Liver (tissue), 9 donors: ENCODE results near the gene SMIM24. TPM values are rescaled to one million over a fixed set of nuclear protein-coding genes. Genes with fewer than 3 reads are reported as not detected.
"Not testable (repeated sequence)": the region's sequence is repeated elsewhere in the genome, so short reads cannot be mapped to it uniquely, and the experiment has no call there.

Experiments used
- DNase-seq: peaks from one replicate; pipeline ENCODE4 v3.0.0-alpha.2; 2017; ENCODE audit warnings: low spot score
- H3K27ac ChIP-seq, 2 donors: one replicate each; pipeline ENCODE4 v1.7.0; 2013; ENCODE audit warnings: inconsistent platforms in 2 of 2, low read length in 2 of 2, control low read depth in 1 of 2, low read depth in 1 of 2, mild to moderate bottlenecking in 1 of 2
- H3K27me3 ChIP-seq, 4 donors: one replicate each; pipeline versions ENCODE4 v1.6.1 to v1.7.0; 2013; ENCODE audit warnings: low read length in 3 of 4, inconsistent platforms in 1 of 4, mild to moderate bottlenecking in 1 of 4, moderate library complexity in 1 of 4; ENCODE audit not compliant: control insufficient read depth in 4 of 4, insufficient read depth in 4 of 4
- H3K36me3 ChIP-seq, 4 donors: one replicate each; pipeline versions ENCODE4 v1.6.1 to v1.7.0; 2013; ENCODE audit warnings: low read length in 3 of 4, mild to moderate bottlenecking in 3 of 4, low read depth in 1 of 4, moderate library complexity in 1 of 4; ENCODE audit not compliant: control insufficient read depth in 4 of 4, insufficient read depth in 3 of 4
- H3K4me1 ChIP-seq, 4 donors: one replicate each; pipeline versions ENCODE4 v1.6.1 to v1.7.0; 2013; ENCODE audit warnings: low read length in 3 of 4, mild to moderate bottlenecking in 3 of 4, moderate library complexity in 1 of 4; ENCODE audit not compliant: control insufficient read depth in 4 of 4, insufficient read depth in 4 of 4
- H3K4me3 ChIP-seq, 3 donors: one replicate each; pipeline versions ENCODE4 v1.6.1 to v1.7.0; 2013; ENCODE audit warnings: low read length in 3 of 3, control low read depth in 1 of 3, low read depth in 1 of 3, mild to moderate bottlenecking in 1 of 3
- H3K9ac ChIP-seq, 2 donors: one replicate each; pipeline ENCODE4 v1.7.0; 2013; ENCODE audit warnings: low read length in 2 of 2, mild to moderate bottlenecking in 2 of 2, moderate library complexity in 2 of 2, control low read depth in 1 of 2, low read depth in 1 of 2
- H3K9me3 ChIP-seq, 4 donors: one replicate each; pipeline versions ENCODE4 v1.6.1 to v1.7.0; 2013; ENCODE audit warnings: low read length in 3 of 4; ENCODE audit not compliant: control insufficient read depth in 4 of 4
- EGR1 ChIP-seq, 2 donors: IDR thresholded peaks; 2 replicates each; pipeline ENCODE4 v1.6.1; 2016 to 2018; ENCODE audit warnings: antibody characterized with exemption in 2 of 2, low read depth in 2 of 2
- FOXA2 ChIP-seq: IDR thresholded peaks from 2 replicates; pipeline ENCODE4 v1.6.1; 2016; ENCODE audit warnings: antibody characterized with exemption
- HNF4A ChIP-seq, 2 donors: conservative IDR thresholded peaks; 2 replicates each; pipeline ENCODE4 v1.6.1; 2016; ENCODE audit warnings: antibody characterized with exemption in 2 of 2, mild to moderate bottlenecking in 2 of 2
- HNF4G ChIP-seq: IDR thresholded peaks from 2 replicates; pipeline ENCODE4 v1.6.1; 2016; ENCODE audit warnings: antibody characterized with exemption
- JUND ChIP-seq, 2 donors: IDR thresholded peaks; 2 replicates each; pipeline ENCODE4 v1.6.1; 2016; ENCODE audit warnings: antibody characterized with exemption in 2 of 2
- RAD21 ChIP-seq, 2 donors: IDR thresholded peaks; 2 replicates each; pipeline ENCODE4 v1.6.1; 2016; ENCODE audit warnings: antibody characterized with exemption in 2 of 2, mild to moderate bottlenecking in 2 of 2
- RXRA ChIP-seq, 2 donors: IDR thresholded peaks; 2 replicates each; pipeline ENCODE4 v1.6.1; 2017 to 2018; ENCODE audit warnings: antibody characterized with exemption in 2 of 2, mild to moderate bottlenecking in 1 of 2
- SP1 ChIP-seq: IDR thresholded peaks from 2 replicates; pipeline ENCODE4 v1.6.1; 2018; ENCODE audit warnings: antibody characterized with exemption, mild to moderate bottlenecking
- WGBS: extraction: QIAGEN DNeasy Blood & Tissue Kit; methylation state at CpG from one replicate; pipeline ENCODE4 v1.1.7; 2013; 5-methylcytosine and 5-hydroxymethylcytosine counted together
- polyA plus RNA-seq, 2 donors: library from polyadenylated mRNA; stranded (reverse) in 1 of 2; unstranded in 1 of 2; fragments of 200-250 nt in 1 of 2; fragments of >200 nt in 1 of 2; fragmentation: Nextera tagmentation in 1 of 2; extraction: Ambion mirVana in 1 of 2; gene quantifications; one replicate each; pipeline versions ENCODE4 v1.2.1 to v1.2.3, GENCODE V29; 2013 to 2015
- total RNA-seq, 2 donors: library from RNA; depleted of rRNA; stranded (reverse); fragments of >200 nt; gene quantifications; one replicate each; pipeline ENCODE4 v1.2.3, GENCODE V29; 2014
- TF ChIP-seq, protein P1 (sequence below): IDR thresholded peaks from 2 replicates; pipeline ENCODE4 v1.6.1; 2016; ENCODE audit warnings: antibody characterized with exemption, mild to moderate bottlenecking
- donor health status: healthy.
- donor health status: healthy.
- donor health status: healthy.
- donor health status: healthy.
- donor health status: healthy.

The SMIM24 gene
- total and polyA plus RNA-seq, 4 donors, result 0.17 to 13.7 (median 2.8) TPM

GRCh38 chr19:3508771-3509535, 28.6 kb upstream of the SMIM24 start:
- Histone ChIP-seq H3K27ac (peak overlapping the region; percentile 59 to 63), H3K9me3 (no peaks in the 10 kb centered on the region), H3K27me3 (no peaks in the 10 kb centered on the region), H3K36me3 (no peaks in the 10 kb centered on the region), H3K4me3 (no peak overlapping the region), H3K4me1 (peaks cover 19 to 75% (median 58%) of the 10 kb centered on the region in 4 donors), H3K9ac (no peak overlapping the region)
- WGBS, result 69% methylated on average over 23 of the region's 23 CpGs
- no peak for TF ChIP-seq RAD21 (IDR thresholded peaks at IDR 0.05)
- TF ChIP-seq RXRA (IDR thresholded peaks at IDR 0.05), result peak; percentile 14 to 28
- no peak for DNase-seq

DNA sequence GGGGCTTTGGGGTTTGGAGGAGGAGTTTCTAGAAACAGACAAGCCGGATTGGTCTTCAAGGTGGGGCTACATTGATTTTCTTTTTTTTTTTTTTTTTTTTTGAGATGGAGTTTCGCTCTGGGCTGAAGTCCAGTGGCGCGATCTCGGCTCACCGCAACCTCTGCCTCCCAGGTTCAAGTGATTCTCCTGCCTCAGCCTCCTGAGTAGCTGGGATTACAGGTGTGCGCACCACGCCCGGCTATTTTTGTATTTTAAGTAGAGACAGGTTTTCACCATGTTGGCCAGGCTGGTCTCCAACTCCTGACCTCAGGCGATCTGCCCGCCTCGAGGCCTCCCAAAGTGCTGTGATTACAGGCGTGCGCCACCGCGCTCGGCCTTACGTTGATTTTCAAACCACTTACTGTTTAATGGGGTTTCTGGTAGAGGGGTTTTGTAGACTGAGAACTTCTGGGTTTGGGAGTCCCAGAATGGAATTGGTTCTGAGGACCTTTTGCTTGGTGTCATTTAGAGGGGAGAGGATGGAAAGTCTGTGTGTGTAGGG, 27.9 kb upstream of the SMIM24 start:
- not testable (repeated sequence) for H3K27me3 ChIP-seq, H3K9ac ChIP-seq, DNase-seq, H3K36me3 ChIP-seq, H3K9me3 ChIP-seq
- TF ChIP-seq SP1 (peak; percentile 48), HNF4A (conservative IDR thresholded peaks at IDR 0.05) (peak; percentile 69 to 77), HNF4G (peak; percentile 9), RXRA (IDR thresholded peaks at IDR 0.05) (peak; percentile 15 to 23)
- Histone ChIP-seq H3K27ac (peak overlapping the region; percentile 59 to 83), H3K4me3 (peak overlapping the region in 1 of 3 donors; percentile 90), H3K4me1 (peaks cover 19 to 70% (median 55%) of the 10 kb centered on the region in 4 donors)
- WGBS, result 65% methylated on average over 18 of the region's 18 CpGs

- TF ChIP-seq RAD21 (IDR thresholded peaks at IDR 0.05), result no peak
- no peak for TF ChIP-seq EGR1 (IDR thresholded peaks at IDR 0.05; ENCODE audit: low read depth in 2 of 2)
- TF ChIP-seq, protein P1, sequence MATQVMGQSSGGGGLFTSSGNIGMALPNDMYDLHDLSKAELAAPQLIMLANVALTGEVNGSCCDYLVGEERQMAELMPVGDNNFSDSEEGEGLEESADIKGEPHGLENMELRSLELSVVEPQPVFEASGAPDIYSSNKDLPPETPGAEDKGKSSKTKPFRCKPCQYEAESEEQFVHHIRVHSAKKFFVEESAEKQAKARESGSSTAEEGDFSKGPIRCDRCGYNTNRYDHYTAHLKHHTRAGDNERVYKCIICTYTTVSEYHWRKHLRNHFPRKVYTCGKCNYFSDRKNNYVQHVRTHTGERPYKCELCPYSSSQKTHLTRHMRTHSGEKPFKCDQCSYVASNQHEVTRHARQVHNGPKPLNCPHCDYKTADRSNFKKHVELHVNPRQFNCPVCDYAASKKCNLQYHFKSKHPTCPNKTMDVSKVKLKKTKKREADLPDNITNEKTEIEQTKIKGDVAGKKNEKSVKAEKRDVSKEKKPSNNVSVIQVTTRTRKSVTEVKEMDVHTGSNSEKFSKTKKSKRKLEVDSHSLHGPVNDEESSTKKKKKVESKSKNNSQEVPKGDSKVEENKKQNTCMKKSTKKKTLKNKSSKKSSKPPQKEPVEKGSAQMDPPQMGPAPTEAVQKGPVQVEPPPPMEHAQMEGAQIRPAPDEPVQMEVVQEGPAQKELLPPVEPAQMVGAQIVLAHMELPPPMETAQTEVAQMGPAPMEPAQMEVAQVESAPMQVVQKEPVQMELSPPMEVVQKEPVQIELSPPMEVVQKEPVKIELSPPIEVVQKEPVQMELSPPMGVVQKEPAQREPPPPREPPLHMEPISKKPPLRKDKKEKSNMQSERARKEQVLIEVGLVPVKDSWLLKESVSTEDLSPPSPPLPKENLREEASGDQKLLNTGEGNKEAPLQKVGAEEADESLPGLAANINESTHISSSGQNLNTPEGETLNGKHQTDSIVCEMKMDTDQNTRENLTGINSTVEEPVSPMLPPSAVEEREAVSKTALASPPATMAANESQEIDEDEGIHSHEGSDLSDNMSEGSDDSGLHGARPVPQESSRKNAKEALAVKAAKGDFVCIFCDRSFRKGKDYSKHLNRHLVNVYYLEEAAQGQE, result peak; percentile 23
- no peak for TF ChIP-seq FOXA2
- TF ChIP-seq JUND (IDR thresholded peaks at IDR 0.05), result peak in 1 of 2 donors; percentile 22
- no peak for TF ChIP-seq RXRA (IDR thresholded peaks at IDR 0.05)
Measured at GRCh38 chr19:3507371-3508120, 27.2 kb upstream of the SMIM24 start.

More at GRCh38 chr19:3507371-3508120, 27.2 kb upstream of the SMIM24 start:
- Histone ChIP-seq H3K27me3 (no peaks in the 10 kb centered on the region), H3K36me3 (no peaks in the 10 kb centered on the region), H3K4me1 (peaks cover 13 to 64% (median 48%) of the 10 kb centered on the region in 4 donors), H3K9me3 (no peaks in the 10 kb centered on the region), H3K4me3 (peak overlapping the region; percentile 70 to 90 (median 77)), H3K9ac (peak overlapping the region; percentile 65 to 80), H3K27ac (peak overlapping the region; percentile 81 to 83)
- peak; percentile 57 for DNase-seq
- 18% methylated on average over 31 of the region's 31 CpGs for WGBS
